Activated CD4-positive, CD25-positive, alpha-beta regulatory T cell treated with anti-CD3 and anti-CD28 coated beads, Interleukin-2, amount 50 U/mL, for 72 hours (primary cell): Measurements from ENCODE around the gene TGM4.

ENCODE experiments used
- DNase-seq: peaks from one replicate; pipeline ENCODE4 v3.0.0; 2021

TGM4 gene

GRCh38 chr3:44883213-44883955 is 9.0 kb downstream of the TGM4 start:
- DNase-seq = no peak

GRCh38 chr3:44883999-44884431 is 9.6 kb downstream of the TGM4 start:
- no peak for DNase-seq

GRCh38 chr3:44885618-44886017 is 11.2 kb downstream of the TGM4 start:
- no peak for DNase-seq

GRCh38 chr3:44886561-44886960 is 12.2 kb downstream of the TGM4 start:
- no peak for DNase-seq

- DNase-seq = no peak
Observed at GRCh38 chr3:44887101-44887500, 12.7 kb downstream of the TGM4 start.

GRCh38 chr3:44890258-44890657 is 15.8 kb downstream of the TGM4 start:
- DNase-seq = no peak

GRCh38 chr3:44890852-44891251 is 16.4 kb downstream of the TGM4 start:
- DNase-seq = no peak

- DNase-seq = no peak
Observed at GRCh38 chr3:44892689-44893088, 18.3 kb downstream of the TGM4 start.

GRCh38 chr3:44893097-44893496 is 18.7 kb downstream of the TGM4 start:
- DNase-seq = no peak

GRCh38 chr3:44894485-44894884 is 20.1 kb downstream of the TGM4 start:
- DNase-seq = no peak

- DNase-seq = no peak
Observed at GRCh38 chr3:44896440-44896839, 22.0 kb downstream of the TGM4 start.

- DNase-seq = no peak
Observed at GRCh38 chr3:44899683-44900367, 25.4 kb downstream of the TGM4 start.

GRCh38 chr3:44902628-44903027 is 28.2 kb downstream of the TGM4 start:
- DNase-seq = no peak

GRCh38 chr3:44903314-44903713 is 28.9 kb downstream of the TGM4 start:
- DNase-seq = no peak

- no peak for DNase-seq
Observed at GRCh38 chr3:44903751-44904150, 29.3 kb downstream of the TGM4 start.

- no peak for DNase-seq
Observed at GRCh38 chr3:44905446-44906157, 31.2 kb downstream of the TGM4 start.

GRCh38 chr3:44906997-44907396 is 32.6 kb downstream of the TGM4 start:
- DNase-seq = no peak

GRCh38 chr3:44907612-44908011 is 33.2 kb downstream of the TGM4 start:
- no peak for DNase-seq

- no peak for DNase-seq
Observed at GRCh38 chr3:44909063-44909462, 34.7 kb downstream of the TGM4 start.

GRCh38 chr3:44910693-44911092 is 36.3 kb downstream of the TGM4 start:
- no peak for DNase-seq

- DNase-seq = peak; percentile 67
Observed at GRCh38 chr3:44913868-44914468, 39.6 kb downstream of the TGM4 start.

GRCh38 chr3:44914936-44915335 is 40.5 kb downstream of the TGM4 start:
- DNase-seq = no peak

- no peak for DNase-seq
Observed at GRCh38 chr3:44915702-44916438, 41.5 kb downstream of the TGM4 start.
